GM12878 (cell line): ENCODE measurements around the gene ICE2. TPM values are rescaled to one million over a fixed set of nuclear protein-coding genes. Genes with fewer than 3 reads are reported as not detected.

Source experiments
- ATAC-seq: fragments of 200-7000 bp; cut with Tn5 transposase; 3 replicates; pipeline ENCODE4 v1.9.1; 2020; ENCODE audit warnings: mild to moderate bottlenecking, moderate library complexity
- BruUV-seq: library from RNA; stranded (reverse); fragments of 400-500 nt; replicated peaks from 2 replicates; lab custom pipeline; 2021; lab: Mats Ljungman, UMichigan
- CTCF ChIA-PET: fragments of 300-600 bp; sonication (Branson Sonifier 250); formaldehyde crosslinking; extraction: SDS; loops from one replicate; lab custom pipeline; 2021; ENCODE audit warnings: inconsistent platforms; lab: Yijun Ruan, JAX
- POLR2A ChIA-PET: fragments of 350-600 bp; formaldehyde crosslinking; extraction: SDS; loops from one replicate; lab custom pipeline; 2021; ENCODE audit warnings: inconsistent platforms; lab: Charles Lee
- RAD21 ChIA-PET: fragments of 300-600 bp; sonication (Branson Sonifier 250); formaldehyde crosslinking; loops from one replicate; lab custom pipeline; 2023; ENCODE audit warnings: antibody characterized with exemption; ENCODE audit not compliant: unreplicated experiment; lab: Charles Lee
- SMC1A ChIA-PET: fragments of 300-600 bp; sonication (Branson Sonifier 250); formaldehyde crosslinking; loops from one replicate; lab custom pipeline; 2023; ENCODE audit not compliant: unreplicated experiment, uncharacterized antibody; lab: Charles Lee
- DNase-seq: peaks from one replicate; pipeline ENCODE4 v3.0.0-alpha.2; 2011; ENCODE audit warnings: low read depth, low spot score
- FAIRE-seq: peaks from 3 replicates; lab custom pipeline; 2011; peaks lifted over from hg19 to GRCh38; lab: Jason Lieb, UNC
- H2AFZ ChIP-seq: 2 replicates; pipeline ENCODE4 v1.6.0; 2011; ENCODE audit warnings: low read depth, low read length, control low read depth; ENCODE audit not compliant: control insufficient read depth
- H3K27ac ChIP-seq: 2 replicates; pipeline ENCODE4 v1.5.1; 2011; ENCODE audit warnings: control low read depth; ENCODE audit not compliant: control insufficient read depth, insufficient read depth
- H3K27me3 ChIP-seq, 2 experiments: replicated peaks in 1 of 2; 2 replicates each; pipeline versions ENCODE4 v1.6.0 to v1.6.1; 2011; ENCODE audit warnings: low read length in 1 of 2; ENCODE audit not compliant: control insufficient read depth in 2 of 2, insufficient read depth in 2 of 2
- H3K36me3 ChIP-seq, 2 experiments: 2 replicates each; pipeline ENCODE4 v1.5.1; 2011; ENCODE audit warnings: low read length in 1 of 2; ENCODE audit not compliant: control insufficient read depth in 2 of 2, insufficient read depth in 2 of 2
- H3K4me1 ChIP-seq: 2 replicates; pipeline ENCODE4 v1.6.1; 2011; ENCODE audit warnings: mild to moderate bottlenecking, low read length, moderate library complexity, mixed read lengths; ENCODE audit not compliant: control insufficient read depth, insufficient read depth
- H3K4me2 ChIP-seq: 2 replicates; pipeline ENCODE4 v1.6.0; 2011; ENCODE audit warnings: control low read depth; ENCODE audit not compliant: control insufficient read depth, insufficient read depth
- H3K4me3 ChIP-seq: fragments of 200-600 bp; sonication (generic); 2 replicates; pipeline ENCODE4 v1.5.1; 2016
- H3K79me2 ChIP-seq: 2 replicates; pipeline ENCODE4 v1.6.0; 2011; ENCODE audit warnings: low read length; ENCODE audit not compliant: control insufficient read depth, insufficient read depth
- H3K9ac ChIP-seq: 2 replicates; pipeline ENCODE4 v1.8.0; 2011; ENCODE audit warnings: low read length, control low read depth, mixed read lengths; ENCODE audit not compliant: control insufficient read depth, insufficient read depth
- H3K9me3 ChIP-seq: replicated peaks from 3 replicates; pipeline ENCODE4 v1.5.1; 2011; ENCODE audit warnings: mild to moderate bottlenecking, low read length; ENCODE audit not compliant: control insufficient read depth, insufficient read depth
- H4K20me1 ChIP-seq: 2 replicates; pipeline ENCODE4 v1.6.0; 2011; ENCODE audit not compliant: control insufficient read depth, insufficient read depth
- BCL11A ChIP-seq: IDR thresholded peaks from 2 replicates; pipeline ENCODE4 v1.6.1; 2011; ENCODE audit warnings: low read depth, low read length
- CBFB ChIP-seq: IDR thresholded peaks from 2 replicates; pipeline ENCODE4 v1.6.1; 2016; ENCODE audit warnings: antibody characterized with exemption, low read depth
- CTCF ChIP-seq, 3 experiments: IDR thresholded peaks in 2 of 3; conservative IDR thresholded peaks in 1 of 3; 2 replicates each; pipeline ENCODE4 v1.5.1; 2011; ENCODE audit warnings: low read depth in 3 of 3, low read length in 3 of 3, mild to moderate bottlenecking in 3 of 3, control low read depth in 2 of 3, moderate library complexity in 2 of 3, inconsistent platforms in 1 of 3, mixed read lengths in 1 of 3; ENCODE audit not compliant: control insufficient read depth in 2 of 3, insufficient read depth in 1 of 3; ENCODE audit errors: extremely low read depth in 1 of 3
- IKZF1 ChIP-seq: fragments of 450-650 bp; conservative IDR thresholded peaks from 2 replicates; pipeline ENCODE4 v1.6.1; 2017; ENCODE audit warnings: antibody characterized with exemption, mild to moderate bottlenecking
- MLLT1 ChIP-seq: fragments of 450-650 bp; IDR thresholded peaks from 2 replicates; pipeline ENCODE4 v1.6.1; 2016; ENCODE audit warnings: mild to moderate bottlenecking
- NKRF ChIP-seq: fragments of 450-650 bp; conservative IDR thresholded peaks from 2 replicates; pipeline ENCODE4 v1.6.1; 2017; ENCODE audit warnings: mild to moderate bottlenecking, moderate library complexity
- POLR2AphosphoS5 ChIP-seq: IDR thresholded peaks from 2 replicates; pipeline ENCODE4 v1.6.1; 2011; ENCODE audit warnings: mild to moderate bottlenecking, low read length, inconsistent platforms
- RBBP5 ChIP-seq: fragments of 200-600 bp; sonication (generic); conservative IDR thresholded peaks from 2 replicates; pipeline ENCODE4 v1.6.1; 2016
- WGBS: methylation state at CpG from one replicate; pipeline ENCODE4 v1.1.6; 2016; ENCODE audit warnings: low lambda C conversion rate; ENCODE audit not compliant: insufficient replicate concordance, insufficient coverage; ENCODE audit errors: missing lambda C conversion rate; 5-methylcytosine and 5-hydroxymethylcytosine counted together
- in situ Hi-C: fragments of 300-500 bp; cut with MboI; formaldehyde crosslinking; loops from 9 replicates; pipeline ENCODE4 v1.14.3; 2018; ENCODE audit warnings: mixed read lengths
- intact Hi-C: fragments of 100-400 bp; cut with micrococcal nuclease; formaldehyde crosslinking; loops from one replicate; pipeline ENCODE4 v1.14.2; 2022; ENCODE audit not compliant: unreplicated experiment
- polyA plus RNA-seq, 11 experiments: library from polyadenylated mRNA; depleted of rRNA in 4 of 11; unstranded in 6 of 11; stranded (reverse) in 5 of 11; fragments of >200 nt; fragmentation: Nextera tagmentation in 4 of 11; fragmentation: Illumina TruSeq in 1 of 11; extraction: Ambion mirVana in 4 of 11; extraction: Trizol in 1 of 11; gene quantifications; 1 replicate in 1 of 11; 2 replicates in 10 of 11; pipeline versions ENCODE4 v1.2.1 to v1.2.3, GENCODE V29; 2011 to 2016; ENCODE audit warnings: inconsistent platforms in 2 of 11, missing spikeins in 2 of 11, low read depth in 1 of 11
- total RNA-seq, 4 experiments: library from RNA; depleted of rRNA in 3 of 4; stranded (reverse); fragments of >200 nt in 3 of 4; fragmentation: Illumina TruSeq in 1 of 4; extraction: Trizol in 1 of 4; gene quantifications; 2 replicates each; pipeline versions ENCODE4 v1.2.1 to v1.2.3, GENCODE V29; 2013 to 2021

ICE2 gene
- total and polyA plus RNA-seq, 10 of the 15 experiments (the other 5 are each of a cell fraction or from before 2014, with no cell fraction given): 14.2 to 62.0 (median 44.9) TPM

- ATAC-seq (peak; percentile 19), DNase-seq (peak; percentile 15), FAIRE-seq (no peak)
- intact Hi-C loops: loop anchor here (2.0 kb wide), 1 partner anchor 83 kb away; the partner anchor contains the start of gene ANXA2
- SMC1A ChIA-PET: interaction anchor here (0.7 to 1.3 kb wide), 12 partner anchors 9 to 96 kb away, joined by 3 to 6 read pairs (median 3); no protein-coding TSS in a partner anchor
- H2AFZ ChIP-seq: peak overlapping the region; percentile 96
- H4K20me1 ChIP-seq: no peaks in the 10 kb centered on the region
- H3K27ac ChIP-seq: peak overlapping the region; percentile 99
- peak overlapping the region; percentile 99 for H3K4me2 ChIP-seq
- in situ Hi-C loops: no loop called here
- peaks cover 43% of the 10 kb centered on the region for H3K79me2 ChIP-seq
- under 1% methylated on average over 10 of the region's 10 CpGs for WGBS
- TSS peak; percentile 96 for BruUV-seq
- RAD21 ChIA-PET: interaction anchor here (0.6 to 1.3 kb wide), 4 partner anchors 21 to 1625 kb away, joined by 3 to 4 read pairs (median 3); no protein-coding TSS in a partner anchor
- no peaks in the 10 kb centered on the region for H3K27me3 ChIP-seq
- peaks cover 13% of the 10 kb centered on the region for H3K4me1 ChIP-seq
- POLR2A ChIA-PET: interaction anchor here (0.6 to 0.9 kb wide), 2 partner anchors 85 to 1142 kb away, joined by 3 read pairs; no protein-coding TSS in a partner anchor
- 0 out of 4 replicates have a peak, but pooled peaks cover 0 to 3% of the 10 kb centered on the region in 2 experiments for H3K36me3 ChIP-seq
- CTCF ChIA-PET: interaction anchor here (0.8 to 2.4 kb wide), 5 partner anchors 27 to 193 kb away, joined by 3 to 9 read pairs (median 4); no protein-coding TSS in a partner anchor
- TF ChIP-seq MLLT1 (peak; percentile 11), NKRF (0 out of 2 replicates have a peak, but pooled peaks have one; percentile 2), CTCF (IDR thresholded peaks at IDR 0.05 in 2 of 3, conservative IDR thresholded peaks at IDR 0.05 in 1 of 3; ENCODE audit: control insufficient read depth in 2 of 3, extremely low read depth in 1 of 3, insufficient read depth in 1 of 3, low read depth in 3 of 3, low read length in 3 of 3) (0 out of 6 replicates have a peak, but pooled peaks of 1 of the 3 experiments have one; percentile 1), BCL11A (no peak), POLR2AphosphoS5 (peak; percentile 60; the same call in 1 of the 2 replicates), RBBP5 (no peak), CBFB (no peak), IKZF1 (no peak)
- H3K4me3 ChIP-seq: peak overlapping the region; percentile 88
- peak overlapping the region; percentile 96 for H3K9ac ChIP-seq
- H3K9me3 ChIP-seq: no peaks in the 10 kb centered on the region
Observed at GRCh38 chr15:60479361-60480110, 594 bp upstream of the ICE2 start.
